ENCODE data around the gene GATB.

- TF ChIP-seq CTCF (IDR thresholded peaks at IDR 0.05 in 8 of 11, conservative IDR thresholded peaks at IDR 0.05 in 3 of 11) (no peak), POLR2A (IDR thresholded peaks at IDR 0.05) (no peak)
These were observed 60.1 kb downstream of the GATB start for GRCh38 chr4:151700566-151701316.
